Panc1 (cell line): Measurements from ENCODE around the gene CCDC102A. TPM values are rescaled to one million over a fixed set of nuclear protein-coding genes. Genes with fewer than 3 reads are reported as not detected.

ENCODE experiments used
- ATAC-seq: fragments of 200-7000 bp; cut with Tn5 transposase; 2 replicates; pipeline ENCODE4 v1.9.1; 2020; ENCODE audit warnings: mild to moderate bottlenecking, moderate library complexity
- BruUV-seq: library from RNA; stranded (reverse); fragments of 400-500 nt; replicated peaks from 2 replicates; lab custom pipeline; 2021; lab: Mats Ljungman, UMichigan
- CTCF ChIA-PET: fragments of 300-600 bp; sonication (Branson Sonifier 250); formaldehyde crosslinking; loops from one replicate; lab custom pipeline; 2022; ENCODE audit warnings: antibody characterized with exemption; lab: Charles Lee
- POLR2A ChIA-PET: fragments of 300-600 bp; sonication (Branson Sonifier 250); formaldehyde crosslinking; loops from one replicate; lab custom pipeline; 2022; ENCODE audit warnings: antibody characterized with exemption; lab: Charles Lee
- DNase-seq: peaks from one replicate; pipeline ENCODE4 v3.0.0-alpha.2; 2010; ENCODE audit warnings: low read depth, low spot score
- H3K27ac ChIP-seq: 2 replicates; pipeline ENCODE4 v1.5.1; 2011; ENCODE audit warnings: mild to moderate bottlenecking, low read length, inconsistent platforms
- H3K27me3 ChIP-seq: fragments of 200-500 bp; sonication (Bioruptor generic); 2 replicates; pipeline ENCODE4 v1.6.0; 2014; ENCODE audit warnings: low read length, inconsistent platforms; ENCODE audit not compliant: control insufficient read depth, insufficient read depth
- H3K36me3 ChIP-seq: fragments of 200-500 bp; sonication (Bioruptor generic); 2 replicates; pipeline ENCODE4 v1.5.1; 2014; ENCODE audit warnings: inconsistent platforms, mild to moderate bottlenecking, low read length, moderate library complexity; ENCODE audit not compliant: control insufficient read depth, insufficient read depth
- H3K4me1 ChIP-seq: 2 replicates; pipeline ENCODE4 v1.5.1; 2011; ENCODE audit warnings: inconsistent platforms, mild to moderate bottlenecking, low read length, moderate library complexity; ENCODE audit not compliant: control insufficient read depth, insufficient read depth
- H3K4me3 ChIP-seq, 2 experiments: 2 replicates each; pipeline ENCODE4 v1.5.1; 2011 to 2012; ENCODE audit warnings: low read depth in 2 of 2, low read length in 2 of 2, mild to moderate bottlenecking in 2 of 2, inconsistent platforms in 1 of 2, moderate library complexity in 1 of 2
- H3K9me3 ChIP-seq: fragments of 200-500 bp; sonication (Bioruptor generic); 2 replicates; pipeline ENCODE4 v1.5.1; 2014; ENCODE audit warnings: low read depth, mild to moderate bottlenecking, inconsistent platforms, low read length, moderate library complexity; ENCODE audit not compliant: control insufficient read depth, insufficient read depth
- POLR2AphosphoS5 ChIP-seq: IDR thresholded peaks from 2 replicates; pipeline ENCODE4 v1.6.1; 2012; ENCODE audit warnings: mild to moderate bottlenecking, low read depth, low read length, moderate library complexity
- SIN3A ChIP-seq: IDR thresholded peaks from 2 replicates; pipeline ENCODE4 v1.6.1; 2012; ENCODE audit warnings: low read depth, mild to moderate bottlenecking, low read length, moderate library complexity, borderline replicate concordance; ENCODE audit not compliant: insufficient read depth
- TCF7L2 ChIP-seq: IDR thresholded peaks from 2 replicates; pipeline ENCODE4 v1.6.1; 2011; ENCODE audit warnings: mild to moderate bottlenecking, low read depth, low read length, inconsistent platforms
- in situ Hi-C: cut with HindIII; loops from 2 replicates; pipeline ENCODE4 v1.10.0; 2016; ENCODE audit warnings: low sequenced_read_pairs, low pct_unique_long_range_greater_than_20kb
- intact Hi-C: fragments of 100-400 bp; cut with micrococcal nuclease; formaldehyde crosslinking; loops from one replicate; pipeline ENCODE4 v1.10.0; 2022; ENCODE audit not compliant: unreplicated experiment
- total RNA-seq: library from RNA; stranded (reverse); gene quantifications from one replicate; pipeline ENCODE4 v1.2.1, GENCODE V29; 2021; ENCODE audit not compliant: unreplicated experiment
- TF ChIP-seq, protein P1 (sequence below), 2 experiments: IDR thresholded peaks; 2 replicates each; pipeline ENCODE4 v1.6.1; 2011 to 2012; ENCODE audit warnings: low read depth in 2 of 2, control low read depth in 1 of 2, low read length in 1 of 2, mild to moderate bottlenecking in 1 of 2, moderate library complexity in 1 of 2; ENCODE audit not compliant: insufficient read depth in 1 of 2
- TF ChIP-seq, protein P2 (sequence below): fragments of 450-650 bp; IDR thresholded peaks from 2 replicates; pipeline ENCODE4 v1.5.1; 2017; ENCODE audit warnings: mild to moderate bottlenecking

The CCDC102A gene
- total RNA-seq, 1 experiment from 2014 or later = 12.9 TPM

DNA sequence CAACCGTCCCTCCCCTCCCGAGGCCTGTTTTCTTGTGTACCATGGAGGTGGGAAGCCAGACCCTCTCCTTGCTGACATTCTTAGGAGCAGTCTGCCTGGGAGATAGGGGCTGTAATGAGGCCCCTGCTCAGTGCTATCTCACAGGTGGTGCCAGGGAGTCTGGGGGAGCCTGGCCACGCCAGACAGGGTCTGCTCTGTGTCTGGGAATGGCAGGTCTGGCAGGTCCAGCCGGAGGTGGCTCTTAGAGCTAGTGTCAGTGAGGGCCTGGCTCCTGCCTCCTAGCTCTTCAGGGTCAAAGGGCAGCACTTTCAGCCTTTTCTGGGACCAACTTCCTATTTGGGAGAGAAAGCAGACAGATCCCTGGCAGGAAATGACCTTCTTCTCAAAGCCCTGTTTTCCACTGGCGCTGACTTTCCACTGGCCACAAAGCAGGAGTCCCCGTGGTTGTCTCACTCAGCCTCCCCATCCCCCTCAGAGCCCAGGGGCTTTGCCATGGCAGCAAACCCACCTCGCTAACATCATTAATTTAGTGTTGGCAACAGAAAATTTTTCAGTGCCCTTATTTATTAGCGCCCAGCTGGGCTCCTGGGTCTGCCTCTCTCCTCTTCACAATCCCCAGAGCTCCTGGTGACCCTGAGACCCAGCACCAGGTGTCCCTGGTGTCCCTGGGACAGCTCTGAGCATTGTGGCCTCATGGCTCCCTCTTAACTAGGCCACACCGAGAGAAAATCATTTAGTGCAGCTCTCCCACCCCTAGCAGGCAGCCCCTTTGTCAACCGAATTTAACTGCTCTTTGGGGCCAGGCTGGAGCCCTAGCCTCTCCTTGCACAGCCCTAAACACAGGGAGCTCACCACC lies 26.1 kb downstream of the CCDC102A start:
- in situ Hi-C loops (no loop called here), intact Hi-C loops (loop anchor here (10.0 kb wide), 1 partner anchor 45 kb away; the partner anchor contains the start of gene POLR2C)
- no peaks in the 10 kb centered on the region for H3K9me3 ChIP-seq
- ATAC-seq = no peak
- BruUV-seq = no TSS peak
- ChIA-PET CTCF (no interaction called here), POLR2A (no interaction called here)
- H3K36me3 ChIP-seq = no peaks in the 10 kb centered on the region
- H3K27ac ChIP-seq = no peak overlapping the region
- H3K27me3 ChIP-seq = no peaks in the 10 kb centered on the region
- no peak for DNase-seq
- H3K4me3 ChIP-seq = no peak overlapping the region
- TF ChIP-seq TCF7L2 (no peak), POLR2AphosphoS5 (no peak), SIN3A (no peak)
- TF ChIP-seq, protein P1, sequence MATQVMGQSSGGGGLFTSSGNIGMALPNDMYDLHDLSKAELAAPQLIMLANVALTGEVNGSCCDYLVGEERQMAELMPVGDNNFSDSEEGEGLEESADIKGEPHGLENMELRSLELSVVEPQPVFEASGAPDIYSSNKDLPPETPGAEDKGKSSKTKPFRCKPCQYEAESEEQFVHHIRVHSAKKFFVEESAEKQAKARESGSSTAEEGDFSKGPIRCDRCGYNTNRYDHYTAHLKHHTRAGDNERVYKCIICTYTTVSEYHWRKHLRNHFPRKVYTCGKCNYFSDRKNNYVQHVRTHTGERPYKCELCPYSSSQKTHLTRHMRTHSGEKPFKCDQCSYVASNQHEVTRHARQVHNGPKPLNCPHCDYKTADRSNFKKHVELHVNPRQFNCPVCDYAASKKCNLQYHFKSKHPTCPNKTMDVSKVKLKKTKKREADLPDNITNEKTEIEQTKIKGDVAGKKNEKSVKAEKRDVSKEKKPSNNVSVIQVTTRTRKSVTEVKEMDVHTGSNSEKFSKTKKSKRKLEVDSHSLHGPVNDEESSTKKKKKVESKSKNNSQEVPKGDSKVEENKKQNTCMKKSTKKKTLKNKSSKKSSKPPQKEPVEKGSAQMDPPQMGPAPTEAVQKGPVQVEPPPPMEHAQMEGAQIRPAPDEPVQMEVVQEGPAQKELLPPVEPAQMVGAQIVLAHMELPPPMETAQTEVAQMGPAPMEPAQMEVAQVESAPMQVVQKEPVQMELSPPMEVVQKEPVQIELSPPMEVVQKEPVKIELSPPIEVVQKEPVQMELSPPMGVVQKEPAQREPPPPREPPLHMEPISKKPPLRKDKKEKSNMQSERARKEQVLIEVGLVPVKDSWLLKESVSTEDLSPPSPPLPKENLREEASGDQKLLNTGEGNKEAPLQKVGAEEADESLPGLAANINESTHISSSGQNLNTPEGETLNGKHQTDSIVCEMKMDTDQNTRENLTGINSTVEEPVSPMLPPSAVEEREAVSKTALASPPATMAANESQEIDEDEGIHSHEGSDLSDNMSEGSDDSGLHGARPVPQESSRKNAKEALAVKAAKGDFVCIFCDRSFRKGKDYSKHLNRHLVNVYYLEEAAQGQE (IDR thresholded peaks at IDR 0.05; ENCODE audit: insufficient read depth in 1 of 2, low read depth in 2 of 2, low read length in 1 of 2) = no peak
- TF ChIP-seq, protein P2, sequence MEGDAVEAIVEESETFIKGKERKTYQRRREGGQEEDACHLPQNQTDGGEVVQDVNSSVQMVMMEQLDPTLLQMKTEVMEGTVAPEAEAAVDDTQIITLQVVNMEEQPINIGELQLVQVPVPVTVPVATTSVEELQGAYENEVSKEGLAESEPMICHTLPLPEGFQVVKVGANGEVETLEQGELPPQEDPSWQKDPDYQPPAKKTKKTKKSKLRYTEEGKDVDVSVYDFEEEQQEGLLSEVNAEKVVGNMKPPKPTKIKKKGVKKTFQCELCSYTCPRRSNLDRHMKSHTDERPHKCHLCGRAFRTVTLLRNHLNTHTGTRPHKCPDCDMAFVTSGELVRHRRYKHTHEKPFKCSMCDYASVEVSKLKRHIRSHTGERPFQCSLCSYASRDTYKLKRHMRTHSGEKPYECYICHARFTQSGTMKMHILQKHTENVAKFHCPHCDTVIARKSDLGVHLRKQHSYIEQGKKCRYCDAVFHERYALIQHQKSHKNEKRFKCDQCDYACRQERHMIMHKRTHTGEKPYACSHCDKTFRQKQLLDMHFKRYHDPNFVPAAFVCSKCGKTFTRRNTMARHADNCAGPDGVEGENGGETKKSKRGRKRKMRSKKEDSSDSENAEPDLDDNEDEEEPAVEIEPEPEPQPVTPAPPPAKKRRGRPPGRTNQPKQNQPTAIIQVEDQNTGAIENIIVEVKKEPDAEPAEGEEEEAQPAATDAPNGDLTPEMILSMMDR = no peak
- no peaks in the 10 kb centered on the region for H3K4me1 ChIP-seq

DNA sequence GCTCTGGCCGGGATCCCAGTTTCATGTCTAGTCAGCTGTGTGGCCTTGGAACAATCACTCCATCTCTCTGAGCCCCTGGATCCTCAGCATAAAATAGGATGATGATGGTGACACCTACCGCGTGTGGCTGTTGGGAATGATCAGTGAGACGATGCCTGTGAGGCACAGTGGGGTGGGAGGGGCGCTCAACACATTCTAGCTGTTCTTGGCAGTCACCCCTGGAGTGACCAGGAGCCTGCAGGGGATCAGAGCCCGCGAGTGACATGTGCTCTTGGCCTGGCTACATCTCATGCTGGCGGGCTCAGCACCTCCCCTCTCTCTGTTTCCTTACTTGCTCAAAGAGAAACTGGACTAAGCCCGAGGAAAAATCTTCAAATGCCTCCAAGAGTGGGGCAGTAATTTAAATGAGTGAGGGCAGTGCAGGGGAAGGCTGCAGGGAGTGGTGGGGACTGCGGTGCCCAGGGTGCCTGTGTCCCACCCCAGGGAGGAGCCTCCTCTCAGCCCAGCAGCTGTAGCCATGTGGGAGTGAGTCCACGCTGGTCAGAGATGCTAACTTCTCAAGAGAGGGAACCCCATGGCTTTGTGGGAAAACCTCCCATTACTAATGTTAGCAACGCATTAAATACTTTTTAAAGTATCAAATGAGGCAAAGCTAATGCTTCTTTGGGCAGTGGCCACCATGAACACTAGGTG lies 27.0 kb downstream of the CCDC102A start:
- Histone ChIP-seq H3K9me3 (no peaks in the 10 kb centered on the region), H3K4me3 (no peak overlapping the region), H3K4me1 (no peaks in the 10 kb centered on the region), H3K27ac (no peak overlapping the region), H3K36me3 (no peaks in the 10 kb centered on the region), H3K27me3 (no peaks in the 10 kb centered on the region)
- no TSS peak for BruUV-seq
- ChIA-PET CTCF (no interaction called here), POLR2A (no interaction called here)
- TF ChIP-seq, protein P1 (IDR thresholded peaks at IDR 0.05; ENCODE audit: insufficient read depth in 1 of 2, low read depth in 2 of 2, low read length in 1 of 2) = no peak
- TF ChIP-seq, protein P2 = no peak
- TF ChIP-seq TCF7L2 (no peak), SIN3A (no peak), POLR2AphosphoS5 (no peak)
- intact Hi-C loops = no loop called here
- in situ Hi-C loops = no loop called here
- DNase-seq (no peak), ATAC-seq (no peak)
